ENCODE measurements around the gene RAPGEF1. TPM values are rescaled to one million over a fixed set of nuclear protein-coding genes. Genes with fewer than 3 reads are reported as not detected.
A peak's percentile ranks its signal among the peaks of the same experiment; 100 is the strongest.

Gene RAPGEF1
- polyA plus RNA-seq, 4 donors, result 36.8 to 41.5 (median 40.2) TPM

- no peak for DNase-seq (ENCODE audit: low read depth in 4 of 4, low spot score in 2 of 4)
These were observed 127.0 kb downstream of the RAPGEF1 start for GRCh38 chr9:131612851-131613250.

DNA sequence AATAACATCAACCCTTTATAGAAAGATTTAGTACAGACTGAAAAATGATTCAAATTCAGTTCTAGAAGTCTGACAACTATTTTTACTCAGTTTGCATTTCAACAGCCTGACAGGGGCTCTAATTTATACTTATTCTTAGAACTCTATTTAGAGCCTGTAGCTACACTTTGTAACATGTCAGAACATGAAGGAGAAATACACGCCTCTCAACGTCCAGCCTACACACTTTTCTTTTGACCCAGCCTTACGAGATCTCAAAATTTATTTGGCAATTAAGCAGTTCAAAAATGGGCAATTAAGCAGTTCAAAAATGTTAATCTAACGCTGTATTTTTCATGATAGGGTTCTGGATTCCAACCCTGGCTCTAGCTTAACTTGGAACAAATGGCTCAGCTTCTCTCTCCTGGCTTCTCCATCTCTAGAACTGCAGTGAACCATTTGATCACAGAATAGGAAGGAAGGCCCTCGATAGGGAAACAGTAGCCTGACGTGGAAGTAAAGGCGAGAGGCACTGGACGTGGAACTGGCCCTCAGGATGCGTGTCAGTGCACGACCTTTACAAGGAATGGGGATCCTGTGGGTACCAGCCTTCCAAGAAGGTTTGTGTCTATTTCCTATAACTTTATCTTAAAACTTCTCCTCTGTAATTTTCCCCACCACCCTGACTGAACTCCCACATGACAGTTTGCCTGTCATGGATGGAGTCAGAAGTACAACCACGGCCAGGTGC, 128.1 kb downstream of the RAPGEF1 start:
- DNase-seq (ENCODE audit: low read depth in 4 of 4, low spot score in 2 of 4), result no peak

DNA sequence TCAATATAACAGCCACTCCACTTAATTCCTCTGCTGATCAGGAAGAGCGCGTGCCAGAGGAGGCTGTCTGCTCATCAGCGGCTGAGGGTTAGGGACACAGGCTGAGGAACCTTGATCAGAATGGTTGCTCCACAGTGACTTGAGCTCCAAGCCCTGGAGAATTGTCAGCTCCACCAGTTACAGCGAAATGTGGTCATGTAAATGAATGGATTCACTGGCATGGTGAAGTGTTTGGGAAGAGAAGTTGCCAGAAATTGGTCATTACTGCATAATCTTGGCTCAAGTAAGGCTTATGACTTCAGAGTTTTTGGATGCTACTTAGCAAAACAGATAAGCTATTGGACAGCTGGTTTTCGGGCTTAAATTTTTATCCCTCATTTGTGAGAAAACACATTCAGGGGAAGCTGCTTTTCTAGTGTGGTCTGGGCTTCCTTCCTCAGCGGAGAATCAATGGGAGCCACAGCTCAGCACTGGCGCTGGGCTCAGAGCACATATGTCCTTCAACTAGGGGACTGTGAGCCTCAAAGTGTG, 129.6 kb downstream of the RAPGEF1 start:
- DNase-seq (ENCODE audit: low read depth in 4 of 4, low spot score in 2 of 4), result no peak

GRCh38 chr9:131609099-131609830, 130.6 kb downstream of the RAPGEF1 start:
- no peak for DNase-seq (ENCODE audit: low read depth in 4 of 4, low spot score in 2 of 4)

- peak in 2 of 4 donors; percentile 42 to 66 for DNase-seq (ENCODE audit: low read depth in 4 of 4, low spot score in 2 of 4)
These were observed 131.3 kb downstream of the RAPGEF1 start for GRCh38 chr9:131608493-131609037.

- no peak for DNase-seq (ENCODE audit: low read depth in 4 of 4, low spot score in 2 of 4)
These were observed 132.3 kb downstream of the RAPGEF1 start for GRCh38 chr9:131607591-131607990.

DNA sequence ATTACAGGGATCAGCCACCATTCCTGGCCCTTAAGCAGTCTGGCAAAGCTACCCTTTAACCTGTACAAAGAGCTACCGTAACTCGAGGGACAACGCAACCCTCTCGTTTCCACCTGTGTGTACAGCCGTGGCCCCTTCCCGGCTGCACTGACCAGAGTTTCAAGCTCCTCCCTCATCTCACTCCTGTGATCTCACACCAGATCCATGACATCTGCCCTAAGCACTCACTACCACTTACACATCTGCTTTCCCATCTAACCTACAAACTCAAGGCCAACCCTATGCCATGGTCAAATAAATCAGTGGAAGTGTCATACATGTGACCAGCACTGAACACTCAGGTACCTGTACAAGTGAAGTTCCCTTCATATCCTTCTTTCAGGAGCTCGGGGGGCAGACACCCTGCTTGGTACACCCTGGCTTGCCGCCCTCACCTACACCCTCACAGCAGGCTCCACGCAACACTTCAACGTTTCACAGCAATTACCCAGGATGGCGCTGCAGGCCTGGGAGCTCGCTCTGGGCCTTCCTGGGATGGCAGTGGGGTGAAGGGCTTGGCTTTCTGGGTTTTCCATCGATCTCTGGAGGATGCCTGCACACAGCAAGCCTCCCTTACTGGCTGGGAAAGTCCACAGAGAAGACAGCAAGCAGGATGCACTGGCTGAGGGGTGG, 132.8 kb downstream of the RAPGEF1 start:
- no peak for DNase-seq (ENCODE audit: low read depth in 4 of 4, low spot score in 2 of 4)

GRCh38 chr9:131605770-131606590, 133.9 kb downstream of the RAPGEF1 start:
- no peak for DNase-seq (ENCODE audit: low read depth in 4 of 4, low spot score in 2 of 4)

- DNase-seq (ENCODE audit: low read depth in 4 of 4, low spot score in 2 of 4), result no peak
These were observed 136.0 kb downstream of the RAPGEF1 start for GRCh38 chr9:131603711-131604439.

DNA sequence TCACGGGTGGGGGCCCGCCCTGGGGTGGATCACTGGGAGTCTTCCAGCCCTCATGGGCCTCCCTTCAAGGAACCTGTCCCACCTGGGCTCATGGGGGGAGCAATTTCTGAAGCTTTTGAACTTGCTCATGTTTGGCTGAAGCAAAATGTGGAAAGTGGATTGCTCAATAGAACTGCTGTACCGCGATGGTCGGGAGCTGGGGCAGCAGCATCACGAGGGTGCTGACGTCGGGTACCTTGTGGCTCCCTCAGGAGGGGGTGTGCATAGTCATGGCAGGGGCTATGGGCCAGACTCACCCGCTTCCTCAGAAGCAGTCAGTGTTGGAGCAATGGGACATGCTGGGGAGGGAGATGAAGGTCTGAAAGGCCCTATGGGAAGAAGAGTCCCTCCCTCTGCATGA, 136.7 kb downstream of the RAPGEF1 start:
- no peak for DNase-seq (ENCODE audit: low read depth in 4 of 4, low spot score in 2 of 4)

DNA sequence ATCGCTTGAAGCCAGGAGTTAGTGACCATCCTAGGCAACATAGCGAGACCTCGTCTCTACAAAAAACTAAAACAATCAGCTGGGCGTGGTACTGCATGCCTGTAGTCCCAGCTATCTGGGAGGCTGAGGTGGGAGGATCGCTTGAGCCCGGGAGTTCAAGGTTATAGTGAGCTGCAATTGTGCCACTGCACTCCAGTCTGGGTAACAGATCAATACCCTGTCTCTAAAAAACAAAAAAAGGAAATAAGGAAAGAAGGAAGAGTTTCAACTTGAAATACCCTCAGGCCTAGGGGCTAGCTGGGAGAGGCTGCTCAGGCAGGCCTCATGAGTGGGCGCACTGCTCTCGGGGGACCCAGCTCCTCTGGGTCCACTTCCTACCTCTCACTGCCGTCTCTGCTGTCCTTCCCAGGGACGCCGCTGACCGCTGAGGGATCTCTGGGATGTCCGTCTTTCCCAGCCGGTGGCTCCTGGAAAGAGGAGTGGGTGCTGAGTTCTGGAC, 138.1 kb downstream of the RAPGEF1 start:
- no peak for DNase-seq (ENCODE audit: low read depth in 4 of 4, low spot score in 2 of 4)

DNA sequence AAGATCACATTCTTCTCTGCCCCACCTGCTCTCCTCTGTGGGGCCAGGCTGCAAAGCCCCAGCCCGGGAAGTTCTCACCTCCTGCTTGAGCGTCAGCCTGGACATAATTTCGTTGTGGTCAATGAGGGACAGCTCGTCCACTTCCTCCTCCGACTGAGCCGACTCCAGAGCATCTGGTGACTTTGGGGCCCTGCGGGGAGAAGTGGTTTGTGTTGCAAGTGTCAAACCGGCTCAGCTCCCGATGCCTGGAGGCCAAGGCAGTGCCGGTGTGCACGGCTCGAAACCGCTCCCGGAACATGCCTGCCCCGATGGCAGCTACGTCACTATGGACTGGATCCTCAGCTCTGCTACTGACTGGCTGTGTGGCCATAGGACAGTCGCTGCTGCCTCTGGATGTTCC, 141.8 kb downstream of the RAPGEF1 start:
- no peak for DNase-seq (ENCODE audit: low read depth in 4 of 4, low spot score in 2 of 4)

DNA sequence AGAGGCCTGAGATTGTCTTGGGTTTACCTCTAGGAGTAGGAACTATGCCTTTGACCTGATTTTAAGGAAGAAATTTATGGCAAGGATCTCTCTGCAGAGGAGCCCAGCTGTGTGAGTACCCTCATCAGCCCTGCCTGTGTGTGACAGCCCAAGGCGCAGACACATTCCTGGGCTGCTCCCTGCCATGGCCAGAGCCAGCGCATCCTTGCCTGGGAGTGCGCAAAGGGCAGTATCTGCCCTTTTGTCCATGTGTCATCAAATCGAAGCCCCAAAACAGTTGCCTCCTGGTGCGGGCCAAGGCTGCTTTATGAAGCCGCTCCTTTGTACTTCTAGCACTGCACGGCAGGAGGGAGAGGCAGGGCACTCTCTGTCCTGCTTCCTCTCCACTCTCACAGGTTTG, 142.6 kb downstream of the RAPGEF1 start:
- DNase-seq (ENCODE audit: low read depth in 4 of 4, low spot score in 2 of 4), result no peak

- DNase-seq (ENCODE audit: low read depth in 4 of 4, low spot score in 2 of 4), result no peak
These were observed 143.5 kb downstream of the RAPGEF1 start for GRCh38 chr9:131596430-131596743.

DNA sequence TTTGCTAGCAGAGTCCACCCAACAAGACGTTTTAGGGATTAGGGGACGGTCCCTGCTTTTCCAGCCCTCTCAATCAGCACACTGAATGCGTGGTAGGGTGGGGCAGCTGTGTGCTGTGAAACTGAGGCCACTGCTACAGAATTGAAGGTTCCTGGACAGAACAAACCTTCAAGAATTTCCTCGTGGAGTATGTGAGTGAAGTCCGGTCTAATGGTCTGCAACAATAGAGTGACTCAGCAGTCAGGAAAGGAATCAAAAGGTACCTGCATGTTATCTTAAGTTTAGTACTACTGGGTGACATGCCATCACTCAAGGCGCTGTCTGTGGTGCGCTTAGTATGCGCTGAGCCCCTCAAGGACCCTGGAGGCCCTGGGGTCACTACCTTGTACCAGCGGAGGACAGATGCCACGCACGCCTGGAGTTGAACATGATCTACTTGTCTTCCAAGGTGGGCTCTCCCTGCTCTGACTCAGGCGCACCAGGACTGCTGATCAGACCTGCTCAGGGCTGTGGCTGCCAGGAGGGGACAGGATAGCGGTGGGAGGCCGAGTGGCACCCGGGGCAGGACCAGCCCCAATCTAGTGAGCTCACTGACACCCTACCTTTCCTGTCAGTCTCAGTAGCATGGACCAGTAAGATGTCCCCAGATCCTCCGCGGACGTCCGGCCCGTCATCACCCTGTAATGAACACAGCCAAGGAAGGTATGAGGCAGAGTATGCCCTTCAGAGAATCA, 144.0 kb downstream of the RAPGEF1 start:
- no peak for DNase-seq (ENCODE audit: low read depth in 4 of 4, low spot score in 2 of 4)

GRCh38 chr9:131594906-131595665, 144.8 kb downstream of the RAPGEF1 start:
- DNase-seq (ENCODE audit: low read depth in 4 of 4, low spot score in 2 of 4), result no peak

DNA sequence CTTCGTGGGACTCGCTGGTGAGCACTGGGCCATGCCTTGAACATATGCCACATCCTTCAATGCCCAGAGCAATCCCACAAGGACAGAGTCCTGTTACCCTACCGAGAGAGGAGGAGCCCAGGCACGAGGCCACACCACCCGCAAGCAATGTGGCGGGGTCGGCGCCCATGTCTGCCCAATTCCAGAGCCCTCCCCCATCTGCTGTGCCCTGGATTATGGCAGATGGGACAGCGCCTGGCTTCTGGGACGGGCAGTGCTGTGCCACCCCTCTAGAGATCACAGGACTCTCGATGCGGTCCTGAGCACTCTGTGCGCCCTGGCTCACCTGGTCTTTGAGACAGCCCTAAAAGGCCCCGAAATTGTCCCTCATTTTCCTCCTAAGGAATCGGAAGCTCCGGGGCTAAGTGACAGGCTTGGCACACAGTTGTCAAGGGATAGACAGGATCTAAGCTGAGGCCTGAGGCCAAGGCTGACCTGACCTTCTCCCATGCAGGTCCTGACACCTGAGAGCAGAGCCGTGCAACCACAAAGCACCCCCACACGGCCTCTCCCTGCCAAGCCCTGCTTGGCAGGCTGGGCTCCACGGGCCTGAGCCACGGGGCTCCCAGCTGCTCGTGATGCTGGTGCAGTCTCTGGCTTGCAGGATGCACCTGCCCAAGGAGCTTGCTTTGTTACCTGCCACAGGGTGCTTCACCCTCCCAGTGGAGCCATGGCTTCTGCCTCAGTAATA, 145.8 kb downstream of the RAPGEF1 start:
- DNase-seq (ENCODE audit: low read depth in 4 of 4, low spot score in 2 of 4), result no peak

Measured in left renal cortex interstitium (tissue), 4 donors.